IMR-90 (cell line): Measurements from ENCODE around the gene ST7. TPM values are rescaled to one million over a fixed set of nuclear protein-coding genes. Genes with fewer than 3 reads are reported as not detected.

Experiments
- ATAC-seq: fragments of 200-7000 bp; cut with Tn5 transposase; 2 replicates; pipeline ENCODE4 v1.9.1; 2020; ENCODE audit warnings: low read depth, mild to moderate bottlenecking, moderate library complexity
- BruUV-seq: library from RNA; stranded (reverse); fragments of 400-500 nt; replicated peaks from 2 replicates; lab custom pipeline; 2021; lab: Mats Ljungman, UMichigan
- CTCF ChIA-PET: fragments of 300-600 bp; formaldehyde crosslinking; extraction: SDS; loops from one replicate; lab custom pipeline; 2021; ENCODE audit warnings: antibody characterized with exemption; lab: Yijun Ruan, JAX
- POLR2A ChIA-PET: fragments of 300-600 bp; sonication (Branson Sonifier 250); formaldehyde crosslinking; loops from one replicate; lab custom pipeline; 2022; ENCODE audit warnings: antibody characterized with exemption; ENCODE audit not compliant: unreplicated experiment; lab: Charles Lee
- DNase-seq: peaks from one replicate; pipeline ENCODE4 v3.0.0; 2013
- H2AFZ ChIP-seq: replicated peaks from 2 replicates; pipeline ENCODE3; 2013; ENCODE audit warnings: low read length, mild to moderate bottlenecking; ENCODE audit not compliant: poor library complexity
- H2AK5ac ChIP-seq: 2 replicates; pipeline ENCODE4 v1.6.1; 2013; ENCODE audit warnings: low read depth, low read length, inconsistent platforms
- H2AK9ac ChIP-seq: replicated peaks from 2 replicates; pipeline ENCODE3; 2013; ENCODE audit warnings: mild to moderate bottlenecking, low read depth, low read length, moderate library complexity; ENCODE audit not compliant: poor library complexity
- H2BK120ac ChIP-seq: 2 replicates; pipeline ENCODE4 v1.6.1; 2013; ENCODE audit warnings: low read depth, low read length, inconsistent platforms
- H2BK15ac ChIP-seq: 3 replicates; pipeline ENCODE4 v1.6.1; 2013; ENCODE audit warnings: low read depth, low read length, inconsistent platforms
- H2BK20ac ChIP-seq: 2 replicates; pipeline ENCODE4 v1.6.1; 2013; ENCODE audit warnings: low read depth, mild to moderate bottlenecking, inconsistent platforms, low read length, moderate library complexity
- H2BK5ac ChIP-seq: 2 replicates; pipeline ENCODE4 v1.6.1; 2013; ENCODE audit warnings: mild to moderate bottlenecking, low read depth, low read length, inconsistent platforms; ENCODE audit not compliant: poor library complexity, severe bottlenecking
- H3K14ac ChIP-seq: replicated peaks from 2 replicates; pipeline ENCODE4 v1.6.1; 2013; ENCODE audit warnings: low read depth, low read length, inconsistent platforms
- H3K18ac ChIP-seq: 2 replicates; pipeline ENCODE4 v1.6.1; 2013; ENCODE audit warnings: low read depth, low read length, control low read depth
- H3K23ac ChIP-seq: 2 replicates; pipeline ENCODE4 v1.6.1; 2013; ENCODE audit warnings: low read depth, low read length, inconsistent platforms
- H3K27ac ChIP-seq: 2 replicates; pipeline ENCODE4 v1.5.1; 2013; ENCODE audit warnings: mild to moderate bottlenecking, control low read depth, low read length; ENCODE audit not compliant: insufficient read depth
- H3K27me3 ChIP-seq: 2 replicates; pipeline ENCODE4 v1.6.1; 2013; ENCODE audit warnings: low read length; ENCODE audit not compliant: control insufficient read depth, insufficient read depth
- H3K36me3 ChIP-seq: 2 replicates; pipeline ENCODE4 v1.6.1; 2013; ENCODE audit warnings: low read length, mixed read lengths; ENCODE audit not compliant: control insufficient read depth, insufficient read depth
- H3K4ac ChIP-seq: 2 replicates; pipeline ENCODE4 v1.6.1; 2013; ENCODE audit warnings: low read depth, low read length, inconsistent platforms
- H3K4me1 ChIP-seq: 2 replicates; pipeline ENCODE4 v1.6.1; 2013; ENCODE audit warnings: low read length, mixed read lengths; ENCODE audit not compliant: control insufficient read depth, insufficient read depth
- H3K4me2 ChIP-seq: 2 replicates; pipeline ENCODE4 v1.6.1; 2013; ENCODE audit warnings: low read depth, mild to moderate bottlenecking, control low read depth, low read length, moderate library complexity
- H3K4me3 ChIP-seq: 2 replicates; pipeline ENCODE4 v1.5.1; 2013; ENCODE audit warnings: low read depth, mild to moderate bottlenecking, control low read depth, low read length, moderate library complexity; ENCODE audit not compliant: insufficient read depth
- H3K56ac ChIP-seq: 2 replicates; pipeline ENCODE4 v1.6.1; 2013; ENCODE audit warnings: low read length, inconsistent platforms; ENCODE audit not compliant: insufficient read depth; ENCODE audit errors: extremely low read depth
- H3K79me1 ChIP-seq, 2 experiments: 2 replicates each; pipeline ENCODE4 v1.6.1; 2013; ENCODE audit warnings: low read length in 2 of 2, inconsistent platforms in 1 of 2, low read depth in 1 of 2
- H3K9ac ChIP-seq: 2 replicates; pipeline ENCODE4 v1.6.1; 2013; ENCODE audit warnings: low read depth, low read length, control low read depth
- H3K9me1 ChIP-seq: 2 replicates; pipeline ENCODE4 v1.6.1; 2013; ENCODE audit warnings: low read length, inconsistent platforms; ENCODE audit not compliant: insufficient read depth
- H3K9me3 ChIP-seq: 2 replicates; pipeline ENCODE4 v1.6.1; 2013; ENCODE audit warnings: low read length; ENCODE audit not compliant: control insufficient read depth, insufficient read depth
- H4K20me1 ChIP-seq: 2 replicates; pipeline ENCODE4 v1.6.1; 2013; ENCODE audit warnings: low read length, inconsistent platforms; ENCODE audit not compliant: insufficient read depth
- H4K5ac ChIP-seq: 2 replicates; pipeline ENCODE4 v1.6.1; 2013; ENCODE audit warnings: mild to moderate bottlenecking, low read depth, low read length, control low read depth
- H4K8ac ChIP-seq, 2 experiments: 2 replicates each; pipeline ENCODE4 v1.6.1; 2013; ENCODE audit warnings: low read depth in 2 of 2, low read length in 2 of 2, control low read depth in 1 of 2, inconsistent platforms in 1 of 2
- H4K91ac ChIP-seq: 2 replicates; pipeline ENCODE4 v1.6.1; 2013; ENCODE audit warnings: low read depth, low read length, inconsistent platforms; ENCODE audit not compliant: insufficient read depth
- BHLHE40 ChIP-seq: fragments of 150-350 bp; IDR thresholded peaks from 2 replicates; pipeline ENCODE4 v1.6.1; 2016; ENCODE audit warnings: mild to moderate bottlenecking, low read depth, low read length
- CEBPB ChIP-seq: IDR thresholded peaks from 2 replicates; pipeline ENCODE4 v1.6.1; 2012; ENCODE audit warnings: low read depth, low read length, improper control_type of control experiment
- CHD1 ChIP-seq: IDR thresholded peaks from 2 replicates; pipeline ENCODE4 v1.6.1; 2012; ENCODE audit warnings: low read depth, low read length, improper control_type of control experiment
- FOS ChIP-seq: fragments of 150-350 bp; IDR thresholded peaks from 2 replicates; pipeline ENCODE4 v1.6.1; 2016; ENCODE audit warnings: low read depth, low read length
- MAFK ChIP-seq: IDR thresholded peaks from 2 replicates; pipeline ENCODE4 v1.6.1; 2012; ENCODE audit warnings: low read depth, low read length, improper control_type of control experiment
- MAZ ChIP-seq: IDR thresholded peaks from 2 replicates; pipeline ENCODE4 v1.6.1; 2012; ENCODE audit warnings: low read depth, mild to moderate bottlenecking, low read length, improper control_type of control experiment, moderate library complexity, borderline replicate concordance
- MXI1 ChIP-seq: IDR thresholded peaks from 2 replicates; pipeline ENCODE4 v1.6.1; 2012; ENCODE audit warnings: low read depth, mild to moderate bottlenecking, low read length, moderate library complexity, borderline replicate concordance
- NFE2L2 ChIP-seq: fragments of 150-350 bp; IDR thresholded peaks from 2 replicates; pipeline ENCODE4 v1.6.1; 2016; ENCODE audit warnings: low read depth, mild to moderate bottlenecking, low read length
- POLR2A ChIP-seq: IDR thresholded peaks from 2 replicates; pipeline ENCODE4 v1.6.1; 2012; ENCODE audit warnings: mild to moderate bottlenecking, low read depth, low read length
- RAD21 ChIP-seq: IDR thresholded peaks from 2 replicates; pipeline ENCODE4 v1.6.1; 2012; ENCODE audit warnings: low read length, improper control_type of control experiment
- RCOR1 ChIP-seq: IDR thresholded peaks from 2 replicates; pipeline ENCODE4 v1.6.1; 2012; ENCODE audit warnings: mild to moderate bottlenecking, low read length, improper control_type of control experiment; ENCODE audit not compliant: insufficient replicate concordance
- RFX5 ChIP-seq: IDR thresholded peaks from 2 replicates; pipeline ENCODE4 v1.8.0; 2012; ENCODE audit warnings: low read depth, mild to moderate bottlenecking, low read length, moderate library complexity
- SMC3 ChIP-seq: fragments of 150-350 bp; IDR thresholded peaks from 2 replicates; pipeline ENCODE4 v1.6.1; 2016; ENCODE audit warnings: low read depth, mild to moderate bottlenecking, antibody characterized with exemption, low read length, moderate library complexity
- WGBS, 2 experiments: methylation state at CpG; one replicate each; pipeline versions ENCODE4 v1.1.5 to v1.1.7; 2013; ENCODE audit warnings: missing lambda C conversion rate in 2 of 2; ENCODE audit not compliant: insufficient read length in 1 of 2; ENCODE audit errors: extremely low coverage in 2 of 2; 5-methylcytosine and 5-hydroxymethylcytosine counted together
- dilution Hi-C: fragments of 300-500 bp; cut with HindIII; formaldehyde crosslinking; loops from one replicate; pipeline ENCODE4 v1.14.3; 2018; ENCODE audit warnings: low sequenced_read_pairs; ENCODE audit not compliant: unreplicated experiment
- in situ Hi-C: fragments of 300-500 bp; cut with MboI; formaldehyde crosslinking; loops from 3 replicates; pipeline ENCODE4 v1.14.3; 2019; ENCODE audit warnings: low sequenced_read_pairs, inconsistent platforms, mixed read lengths
- intact Hi-C: fragments of 100-400 bp; cut with micrococcal nuclease; formaldehyde crosslinking; loops from 2 replicates; pipeline ENCODE4 v1.10.0; 2022
- polyA plus RNA-seq, 3 experiments: library from polyadenylated mRNA; depleted of rRNA; stranded (reverse); fragments of >200 nt; gene quantifications; 2 replicates each; pipeline ENCODE4 v1.2.3, GENCODE V29; 2012; ENCODE audit warnings: low replicate concordance in 1 of 3
- total RNA-seq: library from RNA; depleted of rRNA; stranded (reverse); fragments of >200 nt; gene quantifications from 2 replicates; pipeline ENCODE4 v1.2.3, GENCODE V29; 2012
- TF ChIP-seq, protein P1 (sequence below): fragments of 150-350 bp; IDR thresholded peaks from 2 replicates; pipeline ENCODE4 v1.6.1; 2017; ENCODE audit warnings: mild to moderate bottlenecking, antibody characterized with exemption, low read length, low read depth
- TF ChIP-seq, protein P2 (sequence below): fragments of 150-350 bp; IDR thresholded peaks from 2 replicates; pipeline ENCODE4 v1.6.1; 2016; ENCODE audit warnings: low read depth, mild to moderate bottlenecking, low read length, moderate library complexity, borderline replicate concordance
- TF ChIP-seq, protein P3 (sequence below): conservative IDR thresholded peaks from 2 replicates; pipeline ENCODE4 v1.5.1; 2012; ENCODE audit warnings: mild to moderate bottlenecking, low read depth, low read length, improper control_type of control experiment

Gene ST7
- total and polyA plus RNA-seq, 2 of the 4 experiments (the other 2 are of a cell fraction): 18.6 to 26.0 TPM

DNA sequence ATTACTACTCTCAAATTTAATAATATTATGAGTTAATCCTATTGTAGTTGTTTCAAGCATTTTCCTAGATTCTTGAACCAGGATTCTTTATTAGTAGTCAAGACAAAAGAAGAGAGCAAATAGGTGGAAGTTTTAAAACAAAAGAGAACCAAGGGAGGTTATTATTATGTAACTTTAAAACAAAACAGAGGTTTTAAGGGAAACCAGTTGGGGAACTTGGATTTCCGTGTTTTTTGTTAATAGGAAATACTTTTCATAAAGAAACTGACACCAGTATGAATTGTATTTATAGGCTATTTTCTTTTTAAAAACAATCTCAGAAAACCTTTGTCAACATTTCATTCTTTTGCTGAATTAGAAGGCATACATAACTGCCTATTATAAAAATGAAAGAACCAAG lies 185.7 kb downstream of the ST7 start:
- WGBS, 2 experiments: no CpG with 5 or more reads among the region's 1 CpG

More for the DNA sequence above, 185.7 kb downstream of the ST7 start:
- Histone ChIP-seq H4K20me1 (no peaks in the 10 kb centered on the region), H3K79me1 (peaks cover 4% of the 10 kb centered on the region in 2 experiments; a peak in 2 of 4 replicates), H3K14ac (no peak overlapping the region), H3K4me1 (peaks cover 4% of the 10 kb centered on the region), H3K56ac (no peak overlapping the region), H3K9ac (no peak overlapping the region), H4K8ac (no peak overlapping the region), H3K4me3 (no peak overlapping the region), H3K4me2 (no peak overlapping the region), H3K4ac (no peak overlapping the region), H2BK120ac (no peak overlapping the region), H3K27me3 (no peaks in the 10 kb centered on the region), H3K36me3 (peaks cover 13% of the 10 kb centered on the region), H3K23ac (no peak overlapping the region), H4K5ac (no peak overlapping the region), H2BK5ac (no peak overlapping the region), H3K9me1 (0 out of 2 replicates have a peak, but pooled peaks cover 8% of the 10 kb centered on the region), H4K91ac (no peak overlapping the region), H3K9me3 (no peaks in the 10 kb centered on the region), H2BK20ac (no peak overlapping the region), H2AFZ (no peak overlapping the region), H3K27ac (no peak overlapping the region), H2AK9ac (no peak overlapping the region), H3K18ac (no peak overlapping the region), H2AK5ac (no peak overlapping the region), H2BK15ac (no peak overlapping the region)
- ChIA-PET CTCF (no interaction called here), POLR2A (no interaction called here)
- no TSS peak for BruUV-seq
- DNase-seq (no peak), ATAC-seq (no peak)
- in situ Hi-C loops (no loop called here), intact Hi-C loops (loop anchor here (5.0 kb wide), 1 partner anchor 73 kb away; no protein-coding TSS in a partner anchor), dilution Hi-C loops (no loop called here)
- TF ChIP-seq CEBPB (no peak), MAFK (no peak), CHD1 (no peak), RFX5 (no peak), FOS (no peak), SMC3 (no peak), RAD21 (no peak), POLR2A (no peak), MXI1 (no peak), NFE2L2 (no peak), RCOR1 (no peak), BHLHE40 (no peak), MAZ (no peak)
- TF ChIP-seq, protein P1, sequence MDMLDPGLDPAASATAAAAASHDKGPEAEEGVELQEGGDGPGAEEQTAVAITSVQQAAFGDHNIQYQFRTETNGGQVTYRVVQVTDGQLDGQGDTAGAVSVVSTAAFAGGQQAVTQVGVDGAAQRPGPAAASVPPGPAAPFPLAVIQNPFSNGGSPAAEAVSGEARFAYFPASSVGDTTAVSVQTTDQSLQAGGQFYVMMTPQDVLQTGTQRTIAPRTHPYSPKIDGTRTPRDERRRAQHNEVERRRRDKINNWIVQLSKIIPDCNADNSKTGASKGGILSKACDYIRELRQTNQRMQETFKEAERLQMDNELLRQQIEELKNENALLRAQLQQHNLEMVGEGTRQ: no peak
- TF ChIP-seq, protein P2, sequence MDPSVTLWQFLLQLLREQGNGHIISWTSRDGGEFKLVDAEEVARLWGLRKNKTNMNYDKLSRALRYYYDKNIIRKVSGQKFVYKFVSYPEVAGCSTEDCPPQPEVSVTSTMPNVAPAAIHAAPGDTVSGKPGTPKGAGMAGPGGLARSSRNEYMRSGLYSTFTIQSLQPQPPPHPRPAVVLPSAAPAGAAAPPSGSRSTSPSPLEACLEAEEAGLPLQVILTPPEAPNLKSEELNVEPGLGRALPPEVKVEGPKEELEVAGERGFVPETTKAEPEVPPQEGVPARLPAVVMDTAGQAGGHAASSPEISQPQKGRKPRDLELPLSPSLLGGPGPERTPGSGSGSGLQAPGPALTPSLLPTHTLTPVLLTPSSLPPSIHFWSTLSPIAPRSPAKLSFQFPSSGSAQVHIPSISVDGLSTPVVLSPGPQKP: no peak
- TF ChIP-seq, protein P3, sequence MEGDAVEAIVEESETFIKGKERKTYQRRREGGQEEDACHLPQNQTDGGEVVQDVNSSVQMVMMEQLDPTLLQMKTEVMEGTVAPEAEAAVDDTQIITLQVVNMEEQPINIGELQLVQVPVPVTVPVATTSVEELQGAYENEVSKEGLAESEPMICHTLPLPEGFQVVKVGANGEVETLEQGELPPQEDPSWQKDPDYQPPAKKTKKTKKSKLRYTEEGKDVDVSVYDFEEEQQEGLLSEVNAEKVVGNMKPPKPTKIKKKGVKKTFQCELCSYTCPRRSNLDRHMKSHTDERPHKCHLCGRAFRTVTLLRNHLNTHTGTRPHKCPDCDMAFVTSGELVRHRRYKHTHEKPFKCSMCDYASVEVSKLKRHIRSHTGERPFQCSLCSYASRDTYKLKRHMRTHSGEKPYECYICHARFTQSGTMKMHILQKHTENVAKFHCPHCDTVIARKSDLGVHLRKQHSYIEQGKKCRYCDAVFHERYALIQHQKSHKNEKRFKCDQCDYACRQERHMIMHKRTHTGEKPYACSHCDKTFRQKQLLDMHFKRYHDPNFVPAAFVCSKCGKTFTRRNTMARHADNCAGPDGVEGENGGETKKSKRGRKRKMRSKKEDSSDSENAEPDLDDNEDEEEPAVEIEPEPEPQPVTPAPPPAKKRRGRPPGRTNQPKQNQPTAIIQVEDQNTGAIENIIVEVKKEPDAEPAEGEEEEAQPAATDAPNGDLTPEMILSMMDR: no peak
